Upper lobe of left lung (tissue), 4 donors: ENCODE results near the gene TFF3.
"Not testable (repeated sequence)": the region's sequence is repeated elsewhere in the genome, so short reads cannot be mapped to it uniquely, and the experiment has no call there.

Experiments used
- POLR2A ChIP-seq, 4 donors: fragments of 450-650 bp; IDR thresholded peaks; one replicate each; pipeline ENCODE4 v1.5.1; 2016 to 2017; ENCODE audit warnings: antibody characterized with exemption in 4 of 4, mild to moderate bottlenecking in 2 of 4
- POLR2AphosphoS5 ChIP-seq, 2 donors: sonication (generic); formaldehyde crosslinking; IDR thresholded peaks; one replicate each; pipeline ENCODE4 v1.5.1; 2017; ENCODE audit warnings: antibody characterized with exemption in 2 of 2
- TF ChIP-seq, protein P1 (sequence below), 6 experiments: fragments of 450-650 bp in 4 of 6; fragments of 200-600 bp in 2 of 6; sonication (generic) in 2 of 6; IDR thresholded peaks; one replicate each; pipeline ENCODE4 v1.5.1; 2016 to 2019; ENCODE audit warnings: antibody characterized with exemption in 6 of 6

- TF ChIP-seq, protein P1, sequence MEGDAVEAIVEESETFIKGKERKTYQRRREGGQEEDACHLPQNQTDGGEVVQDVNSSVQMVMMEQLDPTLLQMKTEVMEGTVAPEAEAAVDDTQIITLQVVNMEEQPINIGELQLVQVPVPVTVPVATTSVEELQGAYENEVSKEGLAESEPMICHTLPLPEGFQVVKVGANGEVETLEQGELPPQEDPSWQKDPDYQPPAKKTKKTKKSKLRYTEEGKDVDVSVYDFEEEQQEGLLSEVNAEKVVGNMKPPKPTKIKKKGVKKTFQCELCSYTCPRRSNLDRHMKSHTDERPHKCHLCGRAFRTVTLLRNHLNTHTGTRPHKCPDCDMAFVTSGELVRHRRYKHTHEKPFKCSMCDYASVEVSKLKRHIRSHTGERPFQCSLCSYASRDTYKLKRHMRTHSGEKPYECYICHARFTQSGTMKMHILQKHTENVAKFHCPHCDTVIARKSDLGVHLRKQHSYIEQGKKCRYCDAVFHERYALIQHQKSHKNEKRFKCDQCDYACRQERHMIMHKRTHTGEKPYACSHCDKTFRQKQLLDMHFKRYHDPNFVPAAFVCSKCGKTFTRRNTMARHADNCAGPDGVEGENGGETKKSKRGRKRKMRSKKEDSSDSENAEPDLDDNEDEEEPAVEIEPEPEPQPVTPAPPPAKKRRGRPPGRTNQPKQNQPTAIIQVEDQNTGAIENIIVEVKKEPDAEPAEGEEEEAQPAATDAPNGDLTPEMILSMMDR (IDR thresholded peaks at IDR 0.05), result not testable (repeated sequence)
- TF ChIP-seq POLR2A, POLR2AphosphoS5 (IDR thresholded peaks at IDR 0.05): not testable (repeated sequence)
Measured at GRCh38 chr21:42292563-42293142, 22.6 kb downstream of the TFF3 start.
